ENCODE data around the gene ICE1.
"Not testable (repeated sequence)": the region's sequence is repeated elsewhere in the genome, so short reads cannot be mapped to it uniquely, and the experiment has no call there.

The ICE1 gene

GRCh38 chr5:5401095-5401494 is 21.4 kb upstream of the ICE1 start:
- DNase-seq = no peak

- DNase-seq = no peak
These were observed 18.7 kb upstream of the ICE1 start for GRCh38 chr5:5403741-5404140.

DNA sequence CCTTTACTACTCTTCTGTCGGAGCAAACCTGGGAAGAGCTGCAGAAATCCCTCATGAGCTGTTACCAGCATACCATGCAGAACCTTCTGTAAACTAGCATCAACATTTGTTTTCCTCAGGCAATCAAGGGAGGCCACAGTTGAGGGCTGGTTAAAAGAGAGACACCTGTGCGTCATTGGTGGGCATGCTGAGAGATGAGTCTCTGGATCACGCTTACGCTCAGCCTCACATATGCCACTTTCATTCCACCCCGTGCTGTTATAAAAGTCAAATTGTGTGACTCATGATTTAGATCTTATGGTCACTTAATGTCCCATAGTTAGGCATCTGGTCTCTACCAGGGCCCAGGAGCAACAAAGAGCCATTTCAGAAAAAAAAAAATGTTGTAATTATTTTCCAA is 18.1 kb upstream of the ICE1 start:
- DNase-seq = no peak

GRCh38 chr5:5405441-5405840 is 17.0 kb upstream of the ICE1 start:
- no peak for DNase-seq

DNA sequence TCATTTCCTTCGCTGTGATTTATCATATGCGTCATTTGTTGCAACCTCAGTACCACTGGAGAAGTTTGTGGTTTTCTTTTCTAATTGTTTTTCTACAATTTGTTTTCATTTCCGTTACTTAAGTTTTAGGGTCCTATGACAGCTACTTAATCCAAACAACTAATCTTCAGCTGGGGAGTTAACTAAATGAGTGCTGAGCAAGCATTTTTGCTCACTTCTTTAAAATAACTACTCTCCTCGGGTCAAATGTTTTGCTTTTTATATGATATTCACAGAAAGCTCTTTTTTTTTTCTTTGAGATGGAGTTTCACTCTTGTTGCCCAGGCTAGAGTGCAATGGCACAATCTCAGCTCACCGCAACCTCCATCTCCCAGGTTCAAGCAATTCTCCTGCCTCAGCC is 14.6 kb upstream of the ICE1 start:
- DNase-seq = no peak

- no peak for DNase-seq
These were observed 13.2 kb upstream of the ICE1 start for GRCh38 chr5:5409151-5409810.

- not testable (repeated sequence) for DNase-seq
These were observed 8.6 kb upstream of the ICE1 start for GRCh38 chr5:5413856-5414255.

- DNase-seq = no peak
These were observed 7.5 kb upstream of the ICE1 start for GRCh38 chr5:5414999-5415398.

DNA sequence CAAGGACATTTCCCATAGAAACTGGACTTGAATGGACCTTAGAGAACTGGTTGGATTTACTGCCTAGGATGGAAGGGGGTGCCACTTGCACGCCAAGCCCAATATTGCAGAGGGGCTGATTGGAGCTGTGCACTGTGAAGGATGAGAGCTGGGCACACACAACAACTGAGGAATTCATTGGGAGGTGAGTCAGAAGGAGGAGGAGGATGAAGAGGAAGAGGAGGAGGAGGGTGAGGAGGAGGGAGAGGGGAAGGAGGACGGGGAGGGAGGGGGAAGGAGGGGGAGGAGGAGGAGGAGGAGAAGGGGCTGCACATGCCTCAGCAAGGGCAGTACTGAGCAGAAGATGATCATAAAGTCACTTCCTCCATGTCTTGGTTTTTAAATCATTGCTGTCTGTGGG is 5.7 kb upstream of the ICE1 start:
- DNase-seq = no peak

DNA sequence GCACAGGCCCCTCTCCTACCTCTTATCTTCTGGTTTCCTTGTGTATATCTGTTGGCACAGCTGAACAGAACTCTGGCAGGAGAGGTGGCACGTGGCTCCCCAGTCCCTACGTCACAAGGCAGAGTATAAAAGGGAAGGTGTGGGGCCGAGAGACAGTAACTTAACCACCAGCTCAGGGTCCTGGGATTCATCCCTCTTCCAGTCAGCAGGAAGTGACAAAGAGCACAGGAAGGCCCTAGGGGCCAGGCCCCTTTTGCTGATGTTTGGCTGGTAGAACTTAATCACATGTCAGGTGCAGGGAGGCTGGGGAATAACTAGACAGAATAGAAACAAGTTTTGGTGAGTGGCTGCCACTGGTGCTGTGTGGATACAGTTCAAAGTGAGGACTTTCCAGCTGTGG is 4.5 kb upstream of the ICE1 start:
- no peak for DNase-seq

DNA sequence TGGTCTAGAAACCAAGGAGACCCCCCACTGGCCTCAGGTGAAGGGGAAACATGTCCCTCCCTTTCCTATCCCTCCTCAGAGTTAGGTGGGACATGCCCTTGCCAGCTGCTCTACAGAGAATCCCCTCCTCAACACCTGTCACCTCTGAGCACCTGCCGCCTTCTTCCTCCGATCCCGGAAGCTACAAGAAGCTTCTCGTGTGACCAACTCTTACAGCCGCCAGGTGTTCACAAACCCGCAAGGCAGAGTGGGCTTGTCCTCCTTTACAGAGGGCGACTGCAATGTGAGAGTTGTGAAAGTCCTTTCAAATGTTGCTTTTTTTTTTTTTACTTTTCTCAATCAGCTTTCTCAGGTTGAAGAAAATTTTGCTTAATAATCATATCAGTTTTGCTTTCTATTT is 3.7 kb upstream of the ICE1 start:
- DNase-seq = no peak

DNA sequence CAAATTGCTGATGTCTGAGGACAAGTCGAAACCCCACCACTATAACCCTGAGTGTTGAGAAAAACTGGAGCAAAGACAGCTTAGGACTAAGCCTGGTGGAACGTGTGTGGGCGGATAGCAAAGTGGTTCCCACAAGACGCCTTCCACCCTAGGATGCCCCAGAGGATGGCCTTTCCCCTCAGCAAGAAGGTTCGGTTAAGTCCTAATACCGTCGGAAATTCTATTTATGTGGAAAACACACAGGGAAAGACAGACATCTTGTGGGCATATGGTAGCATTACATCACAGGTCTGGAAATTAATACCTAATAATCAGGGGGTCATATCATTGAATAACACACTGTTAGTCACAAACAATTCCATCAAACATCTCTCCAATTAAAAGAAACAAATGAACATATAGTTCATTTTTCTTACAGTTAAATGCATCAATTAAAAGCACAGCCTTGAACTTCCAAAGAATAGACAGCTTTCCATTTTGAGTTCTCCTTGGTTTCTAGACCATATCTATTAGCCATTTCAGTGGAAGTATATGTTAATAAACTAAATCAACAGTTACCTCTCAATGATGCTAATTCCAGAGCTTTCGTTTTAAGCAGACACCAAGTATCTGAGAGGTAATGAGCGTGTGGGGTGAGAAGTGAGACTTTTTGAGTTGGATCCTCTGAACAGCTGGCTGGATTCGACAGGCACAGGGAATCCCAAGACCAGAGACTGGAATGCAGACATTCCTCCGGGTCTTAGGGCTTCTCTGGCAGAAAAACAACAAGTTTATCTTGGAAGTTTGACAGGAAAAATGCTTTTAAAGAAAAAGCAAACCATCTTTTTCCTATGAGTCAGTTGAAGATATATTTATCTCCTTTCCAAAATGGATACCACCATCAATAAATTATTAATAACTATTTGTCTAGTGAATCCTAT is 2.9 kb upstream of the ICE1 start:
- peak; percentile 25 for DNase-seq

GRCh38 chr5:5420251-5420650 is 2.2 kb upstream of the ICE1 start:
- no peak for DNase-seq

DNA sequence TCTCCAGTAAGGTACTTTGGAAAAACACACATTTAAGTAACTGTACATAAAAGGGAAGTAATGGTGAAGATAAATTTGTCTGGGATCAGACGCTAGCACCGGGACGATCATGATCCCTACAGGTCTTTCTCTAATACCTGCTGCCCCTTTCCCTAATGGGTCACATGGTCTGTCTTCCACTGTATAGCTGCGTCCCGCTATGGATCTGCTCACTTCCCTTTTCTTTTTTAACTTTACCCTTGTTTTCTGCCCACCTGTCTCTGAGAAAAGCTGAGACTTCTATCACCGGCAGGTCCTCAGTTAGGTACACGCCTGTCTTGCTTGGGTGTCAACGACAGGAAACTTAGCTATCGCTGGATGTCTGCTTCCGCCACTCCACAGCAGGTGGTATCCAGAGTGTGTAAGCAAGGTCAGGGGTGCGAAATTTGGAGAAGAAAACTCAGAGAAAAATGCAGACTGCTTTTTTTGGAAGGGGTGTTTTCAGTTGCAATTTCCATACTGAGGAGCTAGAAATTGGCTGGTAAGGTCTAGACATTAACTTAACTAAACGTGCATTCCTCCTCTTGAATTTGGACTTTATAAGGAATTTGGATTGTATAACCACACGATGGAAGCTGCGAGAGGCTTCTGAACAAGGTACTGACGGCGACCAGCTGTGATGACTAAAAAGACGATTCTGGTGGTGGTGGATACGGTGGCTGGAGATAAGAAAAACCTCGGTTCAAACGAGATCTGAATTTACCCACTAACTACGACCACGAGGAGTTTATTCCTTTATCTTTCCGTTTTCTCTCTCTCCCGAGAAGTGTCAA is 1.1 kb upstream of the ICE1 start:
- peak; percentile 2 for DNase-seq

- DNase-seq = peak; percentile 5
These were observed 490 bp downstream of the ICE1 start for GRCh38 chr5:5422819-5423515.

GRCh38 chr5:5423586-5423985 is 1.1 kb downstream of the ICE1 start:
- no peak for DNase-seq

DNA sequence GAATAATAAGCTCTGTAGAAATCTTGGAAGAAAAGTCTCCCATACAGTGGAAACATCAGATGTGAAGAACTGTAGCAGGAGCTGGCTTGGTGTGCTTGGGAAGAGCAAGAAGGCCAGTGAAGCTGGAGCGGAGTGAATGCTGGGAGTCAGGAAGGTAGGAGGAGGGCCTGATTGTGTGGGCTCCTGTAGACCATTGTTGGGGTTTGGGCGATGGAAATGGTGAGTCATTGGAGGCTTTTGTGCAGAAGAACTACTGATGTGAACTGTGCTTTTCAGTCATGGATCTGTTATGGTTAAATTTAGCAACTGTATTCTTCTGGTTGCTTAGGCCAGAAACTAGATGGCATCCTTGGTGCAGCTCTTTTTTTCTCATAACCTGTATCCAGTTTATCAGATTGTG is 2.3 kb downstream of the ICE1 start:
- DNase-seq = no peak

DNA sequence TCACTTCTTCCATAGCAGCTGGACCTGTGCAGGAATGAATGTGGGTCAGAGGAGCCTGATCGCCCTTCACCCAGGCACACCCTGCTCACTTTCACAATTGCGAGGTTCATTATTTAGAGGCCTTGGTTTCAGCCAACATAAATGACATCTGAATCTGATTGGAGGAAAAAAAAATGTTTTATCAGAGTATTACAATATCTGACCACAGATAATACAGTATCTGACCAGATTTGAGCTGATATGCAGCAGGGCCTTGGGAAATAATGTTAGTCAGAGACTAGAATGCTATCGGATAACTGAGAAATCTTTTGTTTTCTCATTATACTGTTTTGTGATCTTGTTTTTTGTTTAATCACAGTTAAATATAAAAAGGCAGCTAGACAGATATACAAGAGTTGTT is 7.7 kb downstream of the ICE1 start:
- no peak for DNase-seq

DNA sequence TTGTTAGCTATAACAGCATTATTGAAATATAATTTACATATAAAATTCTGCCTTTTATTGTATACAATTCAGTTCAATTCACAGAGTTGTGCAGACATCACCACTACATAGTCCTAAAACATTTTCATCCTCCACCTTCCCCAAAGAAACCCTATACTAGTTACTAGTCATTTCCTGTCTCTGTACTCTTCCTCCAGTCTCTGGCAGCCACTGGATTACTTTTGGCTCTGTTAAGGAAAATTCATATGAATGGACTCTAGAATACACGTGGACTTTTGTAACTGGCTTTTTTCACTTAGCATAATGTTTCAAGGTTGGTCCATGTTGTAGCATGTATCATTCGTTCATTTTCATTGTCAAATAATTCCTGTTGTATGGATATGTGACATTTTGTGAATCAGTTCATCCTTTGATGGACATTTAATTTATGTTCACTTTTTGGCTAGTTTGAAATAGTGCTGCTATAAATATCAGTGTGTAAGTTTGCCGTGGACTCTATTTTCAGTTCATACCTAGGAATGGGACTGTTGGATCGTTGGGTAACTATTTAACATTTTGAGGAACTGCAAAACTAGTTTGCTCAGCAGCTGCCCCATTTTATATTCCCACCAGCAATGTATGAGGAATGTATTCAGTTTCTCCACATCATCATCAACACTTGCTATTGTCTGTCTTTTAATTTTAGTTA is 9.7 kb downstream of the ICE1 start:
- DNase-seq = no peak

- DNase-seq = no peak
These were observed 13.8 kb downstream of the ICE1 start for GRCh38 chr5:5436203-5436760.

- DNase-seq = no peak
These were observed 15.0 kb downstream of the ICE1 start for GRCh38 chr5:5437227-5438172.

Measured in COR-L47 (cell line).